GM18907 (cell line): ENCODE measurements around the gene SH2B3.

Experiments
- ATAC-seq: cut with Tn5 transposase; IDR thresholded peaks from one replicate; pipeline ENCODE4 v1.9.1; 2021; ENCODE audit warnings: mild to moderate bottlenecking, moderate library complexity; ENCODE audit not compliant: unreplicated experiment

SH2B3 gene

GRCh38 chr12:111408686-111409402 lies 3.1 kb downstream of the SH2B3 start:
- ATAC-seq: no peak

- ATAC-seq: no peak
Observed at GRCh38 chr12:111409403-111409779, 3.7 kb downstream of the SH2B3 start.

- ATAC-seq: no peak
Observed at GRCh38 chr12:111409780-111410430, 4.2 kb downstream of the SH2B3 start.

GRCh38 chr12:111410431-111411184 lies 4.9 kb downstream of the SH2B3 start:
- no peak for ATAC-seq

- ATAC-seq: no peak
Observed at GRCh38 chr12:111411185-111411764, 5.6 kb downstream of the SH2B3 start.

GRCh38 chr12:111412007-111412829 lies 6.5 kb downstream of the SH2B3 start:
- ATAC-seq: no peak

- no peak for ATAC-seq
Observed at GRCh38 chr12:111412830-111413441, 7.2 kb downstream of the SH2B3 start.

GRCh38 chr12:111413442-111414086 lies 7.8 kb downstream of the SH2B3 start:
- no peak for ATAC-seq

GRCh38 chr12:111414711-111415252 lies 9.1 kb downstream of the SH2B3 start:
- ATAC-seq: no peak

- ATAC-seq: no peak
Observed at GRCh38 chr12:111417290-111417689, 11.6 kb downstream of the SH2B3 start.

- no peak for ATAC-seq
Observed at GRCh38 chr12:111417784-111418593, 12.3 kb downstream of the SH2B3 start.

- no peak for ATAC-seq
Observed at GRCh38 chr12:111418594-111418880, 12.8 kb downstream of the SH2B3 start.

- ATAC-seq: no peak
Observed at GRCh38 chr12:111419784-111420183, 14.1 kb downstream of the SH2B3 start.

- no peak for ATAC-seq
Observed at GRCh38 chr12:111420494-111420893, 14.8 kb downstream of the SH2B3 start.

GRCh38 chr12:111424189-111424792 lies 18.6 kb downstream of the SH2B3 start:
- ATAC-seq: no peak

- no peak for ATAC-seq
Observed at GRCh38 chr12:111424793-111425251, 19.1 kb downstream of the SH2B3 start.

- no peak for ATAC-seq
Observed at GRCh38 chr12:111425655-111426054, 19.9 kb downstream of the SH2B3 start.
